ENCODE data around the gene CD300LB. TPM values are rescaled to one million over a fixed set of nuclear protein-coding genes. Genes with fewer than 3 reads are reported as not detected.
A peak's percentile ranks its signal among the peaks of the same experiment; 100 is the strongest.

The CD300LB gene
- total RNA-seq, 1 donor from 2014 or later, result not detected

DNA sequence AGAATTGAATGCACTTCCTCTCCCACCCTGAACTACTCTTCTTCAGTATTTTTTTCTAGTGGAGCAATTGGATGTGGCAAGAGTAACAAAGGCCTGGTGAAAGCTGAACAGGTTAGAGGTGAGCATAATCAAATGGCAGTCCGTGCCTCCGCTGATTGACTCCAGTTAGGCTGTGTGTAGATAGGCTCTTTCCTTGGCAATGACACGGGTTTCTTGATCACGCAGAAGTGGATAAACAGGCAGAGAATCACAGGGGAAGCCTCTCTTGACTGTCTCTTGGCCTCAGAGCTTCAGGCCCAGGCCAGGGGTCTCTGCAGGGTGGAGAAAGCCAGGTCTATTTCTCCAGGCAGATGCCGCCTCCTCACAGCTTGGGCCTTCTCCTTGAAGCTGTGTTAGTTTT, 4.2 kb downstream of the CD300LB start:
- H3K9me3 Mint-ChIP-seq, result no peaks in the 10 kb centered on the region
- no peak overlapping the region for H3K4me3 Mint-ChIP-seq
- no peaks in the 10 kb centered on the region for H3K4me1 Mint-ChIP-seq
- DNase-seq (ENCODE audit: low spot score in 2 of 2, unreplicated experiment in 2 of 2), result peak in 1 of 2 experiments; percentile 17
- TF ChIP-seq, protein P1, sequence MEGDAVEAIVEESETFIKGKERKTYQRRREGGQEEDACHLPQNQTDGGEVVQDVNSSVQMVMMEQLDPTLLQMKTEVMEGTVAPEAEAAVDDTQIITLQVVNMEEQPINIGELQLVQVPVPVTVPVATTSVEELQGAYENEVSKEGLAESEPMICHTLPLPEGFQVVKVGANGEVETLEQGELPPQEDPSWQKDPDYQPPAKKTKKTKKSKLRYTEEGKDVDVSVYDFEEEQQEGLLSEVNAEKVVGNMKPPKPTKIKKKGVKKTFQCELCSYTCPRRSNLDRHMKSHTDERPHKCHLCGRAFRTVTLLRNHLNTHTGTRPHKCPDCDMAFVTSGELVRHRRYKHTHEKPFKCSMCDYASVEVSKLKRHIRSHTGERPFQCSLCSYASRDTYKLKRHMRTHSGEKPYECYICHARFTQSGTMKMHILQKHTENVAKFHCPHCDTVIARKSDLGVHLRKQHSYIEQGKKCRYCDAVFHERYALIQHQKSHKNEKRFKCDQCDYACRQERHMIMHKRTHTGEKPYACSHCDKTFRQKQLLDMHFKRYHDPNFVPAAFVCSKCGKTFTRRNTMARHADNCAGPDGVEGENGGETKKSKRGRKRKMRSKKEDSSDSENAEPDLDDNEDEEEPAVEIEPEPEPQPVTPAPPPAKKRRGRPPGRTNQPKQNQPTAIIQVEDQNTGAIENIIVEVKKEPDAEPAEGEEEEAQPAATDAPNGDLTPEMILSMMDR (IDR thresholded peaks at IDR 0.05; ENCODE audit: unreplicated experiment), result no peak
- H3K27ac Mint-ChIP-seq, result no peak overlapping the region
- no peaks in the 10 kb centered on the region for H3K36me3 Mint-ChIP-seq
- peaks cover 71% of the 10 kb centered on the region for H3K27me3 Mint-ChIP-seq (ENCODE audit: low read depth)

DNA sequence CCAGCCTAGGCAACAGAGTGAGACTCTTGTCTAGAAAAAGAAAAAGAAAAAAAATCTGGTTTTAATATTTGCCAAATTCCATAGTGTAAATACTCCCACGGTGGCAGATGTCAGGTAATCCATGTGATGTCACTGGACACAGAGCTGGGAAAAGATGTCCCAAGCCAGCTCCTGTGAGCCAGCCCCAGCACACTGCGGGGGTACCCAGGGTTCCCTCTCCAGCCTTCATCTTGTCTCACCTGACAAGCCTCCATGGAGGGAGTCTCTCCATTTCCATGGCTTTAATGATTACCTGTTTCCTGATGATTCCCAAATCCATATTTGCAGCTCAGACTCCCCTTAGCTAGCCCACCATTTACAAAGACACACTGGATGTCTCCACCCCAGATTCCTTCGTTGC, 4.6 kb downstream of the CD300LB start:
- Mint-ChIP-seq H3K27me3 (ENCODE audit: low read depth) (peaks cover 71% of the 10 kb centered on the region), H3K4me1 (no peaks in the 10 kb centered on the region), H3K36me3 (no peaks in the 10 kb centered on the region), H3K9me3 (no peaks in the 10 kb centered on the region), H3K4me3 (no peak overlapping the region), H3K27ac (no peak overlapping the region)
- TF ChIP-seq, protein P1 (IDR thresholded peaks at IDR 0.05; ENCODE audit: unreplicated experiment), result no peak
- DNase-seq (ENCODE audit: low spot score in 2 of 2, unreplicated experiment in 2 of 2), result no peak

DNA sequence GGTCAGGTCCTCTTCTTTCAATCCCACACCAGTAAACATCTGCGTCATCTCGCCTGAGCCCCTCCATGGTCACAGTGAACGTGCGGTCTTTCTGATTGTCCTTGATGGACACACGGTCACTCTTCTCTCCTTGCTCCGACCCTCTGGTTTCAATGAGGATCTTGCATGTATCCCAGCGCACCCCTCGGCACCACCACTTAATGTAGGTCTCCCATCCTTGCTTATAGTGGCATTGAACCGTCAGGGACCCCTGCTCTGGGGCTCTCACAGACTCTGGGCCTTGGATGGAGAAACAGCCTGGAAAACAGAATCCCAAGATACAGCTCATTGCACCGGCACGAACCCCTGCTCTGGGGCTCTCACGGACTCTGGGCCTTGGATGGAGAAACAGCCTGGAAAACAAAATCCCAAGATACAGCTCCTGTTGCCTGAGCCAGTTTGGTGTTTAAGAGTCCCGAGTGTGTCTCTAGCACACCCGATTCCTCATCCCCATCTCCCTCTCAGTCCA, 5.4 kb downstream of the CD300LB start:
- Mint-ChIP-seq H3K27me3 (ENCODE audit: low read depth) (peaks cover 67% of the 10 kb centered on the region), H3K4me1 (no peaks in the 10 kb centered on the region), H3K36me3 (no peaks in the 10 kb centered on the region), H3K27ac (no peak overlapping the region), H3K9me3 (peaks cover 2% of the 10 kb centered on the region), H3K4me3 (no peak overlapping the region)
- peak in 1 of 2 experiments; percentile 19 for DNase-seq (ENCODE audit: low spot score in 2 of 2, unreplicated experiment in 2 of 2)
- TF ChIP-seq, protein P1 (IDR thresholded peaks at IDR 0.05; ENCODE audit: unreplicated experiment), result no peak

DNA sequence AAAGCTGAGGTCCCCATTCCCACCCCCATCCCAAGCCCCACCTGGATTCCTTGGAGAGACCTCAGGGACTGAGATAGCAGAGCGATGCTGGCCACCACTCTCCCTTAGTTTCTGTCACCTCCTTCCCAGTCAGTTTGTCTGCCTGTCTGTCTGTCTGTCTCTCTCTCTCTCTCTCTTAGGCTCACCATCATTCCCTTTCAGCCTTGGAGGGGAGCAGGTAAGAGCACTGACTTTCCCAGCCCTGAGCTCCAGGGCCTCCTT, 5.9 kb downstream of the CD300LB start:
- peaks cover 3% of the 10 kb centered on the region for H3K9me3 Mint-ChIP-seq
- no peaks in the 10 kb centered on the region for H3K4me1 Mint-ChIP-seq
- TF ChIP-seq, protein P1 (IDR thresholded peaks at IDR 0.05; ENCODE audit: unreplicated experiment), result no peak
- DNase-seq (ENCODE audit: low spot score in 2 of 2, unreplicated experiment in 2 of 2), result no peak
- peaks cover 65% of the 10 kb centered on the region for H3K27me3 Mint-ChIP-seq (ENCODE audit: low read depth)
- no peak overlapping the region for H3K27ac Mint-ChIP-seq
- no peaks in the 10 kb centered on the region for H3K36me3 Mint-ChIP-seq
- no peak overlapping the region for H3K4me3 Mint-ChIP-seq

DNA sequence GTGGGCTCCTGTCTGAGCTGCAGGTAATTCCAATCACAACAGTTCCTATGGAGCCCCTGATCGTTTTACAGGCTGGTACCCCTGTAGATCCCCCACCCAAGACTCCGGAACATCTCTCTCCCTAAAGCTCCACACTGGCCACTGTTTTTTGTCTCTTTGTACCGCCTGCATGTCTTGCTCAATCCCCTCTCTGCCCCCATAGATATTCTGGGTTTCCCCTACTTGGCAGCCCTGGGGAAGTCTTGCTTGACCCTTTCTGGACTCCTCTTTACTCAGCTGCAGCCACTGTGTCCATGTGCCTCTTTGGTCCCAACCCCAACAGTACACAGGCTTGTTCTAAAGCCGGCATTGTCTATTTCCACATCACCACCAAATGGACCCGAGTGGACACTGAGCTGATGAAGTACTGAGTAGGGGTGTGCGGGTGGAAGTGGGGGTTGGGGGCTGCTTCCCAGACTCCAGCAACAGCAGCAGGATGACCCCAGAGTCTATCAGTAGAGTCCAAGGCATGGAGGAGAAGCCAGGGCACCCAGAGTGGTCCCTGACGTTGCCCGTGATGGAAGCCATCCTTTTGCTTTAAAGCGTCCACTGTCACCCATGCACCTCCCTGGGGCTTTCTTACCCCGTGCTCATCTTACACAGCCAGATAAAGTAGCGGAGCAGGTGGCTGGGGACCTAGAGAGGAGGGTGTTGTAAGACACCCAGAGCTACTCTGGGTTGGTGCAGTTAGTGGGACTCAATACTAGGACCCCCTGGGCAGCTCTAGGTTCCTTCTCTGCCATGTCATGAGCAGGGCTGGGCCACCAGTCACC, 6.4 kb downstream of the CD300LB start:
- Mint-ChIP-seq H3K4me1 (no peaks in the 10 kb centered on the region), H3K36me3 (no peaks in the 10 kb centered on the region), H3K27ac (no peak overlapping the region), H3K9me3 (peaks cover 6% of the 10 kb centered on the region), H3K4me3 (no peak overlapping the region), H3K27me3 (ENCODE audit: low read depth) (peaks cover 59% of the 10 kb centered on the region)
- TF ChIP-seq, protein P1 (IDR thresholded peaks at IDR 0.05; ENCODE audit: unreplicated experiment), result no peak
- peak in 1 of 2 experiments; percentile 28 for DNase-seq (ENCODE audit: low spot score in 2 of 2, unreplicated experiment in 2 of 2)

All from mesothelial cell of epicardium (in vitro differentiated cells).